IMR-90 (cell line): Measurements from ENCODE around the gene MKNK2. TPM values are rescaled to one million over a fixed set of nuclear protein-coding genes. Genes with fewer than 3 reads are reported as not detected.

Experiments
- ATAC-seq: fragments of 200-7000 bp; cut with Tn5 transposase; 2 replicates; pipeline ENCODE4 v1.9.1; 2020; ENCODE audit warnings: low read depth, mild to moderate bottlenecking, moderate library complexity
- BruUV-seq: library from RNA; stranded (reverse); fragments of 400-500 nt; replicated peaks from 2 replicates; lab custom pipeline; 2021; lab: Mats Ljungman, UMichigan
- CTCF ChIA-PET: fragments of 300-600 bp; formaldehyde crosslinking; extraction: SDS; loops from one replicate; lab custom pipeline; 2021; ENCODE audit warnings: antibody characterized with exemption; lab: Yijun Ruan, JAX
- POLR2A ChIA-PET: fragments of 300-600 bp; sonication (Branson Sonifier 250); formaldehyde crosslinking; loops from one replicate; lab custom pipeline; 2022; ENCODE audit warnings: antibody characterized with exemption; ENCODE audit not compliant: unreplicated experiment; lab: Charles Lee
- DNase-seq: peaks from one replicate; pipeline ENCODE4 v3.0.0; 2013
- H2AFZ ChIP-seq: replicated peaks from 2 replicates; pipeline ENCODE3; 2013; ENCODE audit warnings: low read length, mild to moderate bottlenecking; ENCODE audit not compliant: poor library complexity
- H2AK5ac ChIP-seq: 2 replicates; pipeline ENCODE4 v1.6.1; 2013; ENCODE audit warnings: low read depth, low read length, inconsistent platforms
- H2AK9ac ChIP-seq: replicated peaks from 2 replicates; pipeline ENCODE3; 2013; ENCODE audit warnings: mild to moderate bottlenecking, low read depth, low read length, moderate library complexity; ENCODE audit not compliant: poor library complexity
- H2BK120ac ChIP-seq: 2 replicates; pipeline ENCODE4 v1.6.1; 2013; ENCODE audit warnings: low read depth, low read length, inconsistent platforms
- H2BK15ac ChIP-seq: 3 replicates; pipeline ENCODE4 v1.6.1; 2013; ENCODE audit warnings: low read depth, low read length, inconsistent platforms
- H2BK20ac ChIP-seq: 2 replicates; pipeline ENCODE4 v1.6.1; 2013; ENCODE audit warnings: low read depth, mild to moderate bottlenecking, inconsistent platforms, low read length, moderate library complexity
- H2BK5ac ChIP-seq: 2 replicates; pipeline ENCODE4 v1.6.1; 2013; ENCODE audit warnings: mild to moderate bottlenecking, low read depth, low read length, inconsistent platforms; ENCODE audit not compliant: poor library complexity, severe bottlenecking
- H3K14ac ChIP-seq: replicated peaks from 2 replicates; pipeline ENCODE4 v1.6.1; 2013; ENCODE audit warnings: low read depth, low read length, inconsistent platforms
- H3K18ac ChIP-seq: 2 replicates; pipeline ENCODE4 v1.6.1; 2013; ENCODE audit warnings: low read depth, low read length, control low read depth
- H3K23ac ChIP-seq: 2 replicates; pipeline ENCODE4 v1.6.1; 2013; ENCODE audit warnings: low read depth, low read length, inconsistent platforms
- H3K27ac ChIP-seq: 2 replicates; pipeline ENCODE4 v1.5.1; 2013; ENCODE audit warnings: mild to moderate bottlenecking, control low read depth, low read length; ENCODE audit not compliant: insufficient read depth
- H3K27me3 ChIP-seq: 2 replicates; pipeline ENCODE4 v1.6.1; 2013; ENCODE audit warnings: low read length; ENCODE audit not compliant: control insufficient read depth, insufficient read depth
- H3K36me3 ChIP-seq: 2 replicates; pipeline ENCODE4 v1.6.1; 2013; ENCODE audit warnings: low read length, mixed read lengths; ENCODE audit not compliant: control insufficient read depth, insufficient read depth
- H3K4ac ChIP-seq: 2 replicates; pipeline ENCODE4 v1.6.1; 2013; ENCODE audit warnings: low read depth, low read length, inconsistent platforms
- H3K4me1 ChIP-seq: 2 replicates; pipeline ENCODE4 v1.6.1; 2013; ENCODE audit warnings: low read length, mixed read lengths; ENCODE audit not compliant: control insufficient read depth, insufficient read depth
- H3K4me2 ChIP-seq: 2 replicates; pipeline ENCODE4 v1.6.1; 2013; ENCODE audit warnings: low read depth, mild to moderate bottlenecking, control low read depth, low read length, moderate library complexity
- H3K4me3 ChIP-seq: 2 replicates; pipeline ENCODE4 v1.5.1; 2013; ENCODE audit warnings: low read depth, mild to moderate bottlenecking, control low read depth, low read length, moderate library complexity; ENCODE audit not compliant: insufficient read depth
- H3K56ac ChIP-seq: 2 replicates; pipeline ENCODE4 v1.6.1; 2013; ENCODE audit warnings: low read length, inconsistent platforms; ENCODE audit not compliant: insufficient read depth; ENCODE audit errors: extremely low read depth
- H3K79me1 ChIP-seq, 2 experiments: 2 replicates each; pipeline ENCODE4 v1.6.1; 2013; ENCODE audit warnings: low read length in 2 of 2, inconsistent platforms in 1 of 2, low read depth in 1 of 2
- H3K9ac ChIP-seq: 2 replicates; pipeline ENCODE4 v1.6.1; 2013; ENCODE audit warnings: low read depth, low read length, control low read depth
- H3K9me1 ChIP-seq: 2 replicates; pipeline ENCODE4 v1.6.1; 2013; ENCODE audit warnings: low read length, inconsistent platforms; ENCODE audit not compliant: insufficient read depth
- H3K9me3 ChIP-seq: 2 replicates; pipeline ENCODE4 v1.6.1; 2013; ENCODE audit warnings: low read length; ENCODE audit not compliant: control insufficient read depth, insufficient read depth
- H4K20me1 ChIP-seq: 2 replicates; pipeline ENCODE4 v1.6.1; 2013; ENCODE audit warnings: low read length, inconsistent platforms; ENCODE audit not compliant: insufficient read depth
- H4K5ac ChIP-seq: 2 replicates; pipeline ENCODE4 v1.6.1; 2013; ENCODE audit warnings: mild to moderate bottlenecking, low read depth, low read length, control low read depth
- H4K8ac ChIP-seq, 2 experiments: 2 replicates each; pipeline ENCODE4 v1.6.1; 2013; ENCODE audit warnings: low read depth in 2 of 2, low read length in 2 of 2, control low read depth in 1 of 2, inconsistent platforms in 1 of 2
- H4K91ac ChIP-seq: 2 replicates; pipeline ENCODE4 v1.6.1; 2013; ENCODE audit warnings: low read depth, low read length, inconsistent platforms; ENCODE audit not compliant: insufficient read depth
- BHLHE40 ChIP-seq: fragments of 150-350 bp; IDR thresholded peaks from 2 replicates; pipeline ENCODE4 v1.6.1; 2016; ENCODE audit warnings: mild to moderate bottlenecking, low read depth, low read length
- CHD1 ChIP-seq: IDR thresholded peaks from 2 replicates; pipeline ENCODE4 v1.6.1; 2012; ENCODE audit warnings: low read depth, low read length, improper control_type of control experiment
- FOS ChIP-seq: fragments of 150-350 bp; IDR thresholded peaks from 2 replicates; pipeline ENCODE4 v1.6.1; 2016; ENCODE audit warnings: low read depth, low read length
- MAFK ChIP-seq: IDR thresholded peaks from 2 replicates; pipeline ENCODE4 v1.6.1; 2012; ENCODE audit warnings: low read depth, low read length, improper control_type of control experiment
- MAZ ChIP-seq: IDR thresholded peaks from 2 replicates; pipeline ENCODE4 v1.6.1; 2012; ENCODE audit warnings: low read depth, mild to moderate bottlenecking, low read length, improper control_type of control experiment, moderate library complexity, borderline replicate concordance
- MXI1 ChIP-seq: IDR thresholded peaks from 2 replicates; pipeline ENCODE4 v1.6.1; 2012; ENCODE audit warnings: low read depth, mild to moderate bottlenecking, low read length, moderate library complexity, borderline replicate concordance
- NFE2L2 ChIP-seq: fragments of 150-350 bp; IDR thresholded peaks from 2 replicates; pipeline ENCODE4 v1.6.1; 2016; ENCODE audit warnings: low read depth, mild to moderate bottlenecking, low read length
- RAD21 ChIP-seq: IDR thresholded peaks from 2 replicates; pipeline ENCODE4 v1.6.1; 2012; ENCODE audit warnings: low read length, improper control_type of control experiment
- RCOR1 ChIP-seq: IDR thresholded peaks from 2 replicates; pipeline ENCODE4 v1.6.1; 2012; ENCODE audit warnings: mild to moderate bottlenecking, low read length, improper control_type of control experiment; ENCODE audit not compliant: insufficient replicate concordance
- RFX5 ChIP-seq: IDR thresholded peaks from 2 replicates; pipeline ENCODE4 v1.8.0; 2012; ENCODE audit warnings: low read depth, mild to moderate bottlenecking, low read length, moderate library complexity
- SMC3 ChIP-seq: fragments of 150-350 bp; IDR thresholded peaks from 2 replicates; pipeline ENCODE4 v1.6.1; 2016; ENCODE audit warnings: low read depth, mild to moderate bottlenecking, antibody characterized with exemption, low read length, moderate library complexity
- WGBS, 2 experiments: methylation state at CpG; one replicate each; pipeline versions ENCODE4 v1.1.5 to v1.1.7; 2013; ENCODE audit warnings: missing lambda C conversion rate in 2 of 2; ENCODE audit not compliant: insufficient read length in 1 of 2; ENCODE audit errors: extremely low coverage in 2 of 2; 5-methylcytosine and 5-hydroxymethylcytosine counted together
- dilution Hi-C: fragments of 300-500 bp; cut with HindIII; formaldehyde crosslinking; loops from one replicate; pipeline ENCODE4 v1.14.3; 2018; ENCODE audit warnings: low sequenced_read_pairs; ENCODE audit not compliant: unreplicated experiment
- in situ Hi-C: fragments of 300-500 bp; cut with MboI; formaldehyde crosslinking; loops from 3 replicates; pipeline ENCODE4 v1.14.3; 2019; ENCODE audit warnings: low sequenced_read_pairs, inconsistent platforms, mixed read lengths
- intact Hi-C: fragments of 100-400 bp; cut with micrococcal nuclease; formaldehyde crosslinking; loops from 2 replicates; pipeline ENCODE4 v1.10.0; 2022
- polyA plus RNA-seq, 3 experiments: library from polyadenylated mRNA; depleted of rRNA; stranded (reverse); fragments of >200 nt; gene quantifications; 2 replicates each; pipeline ENCODE4 v1.2.3, GENCODE V29; 2012; ENCODE audit warnings: low replicate concordance in 1 of 3
- total RNA-seq: library from RNA; depleted of rRNA; stranded (reverse); fragments of >200 nt; gene quantifications from 2 replicates; pipeline ENCODE4 v1.2.3, GENCODE V29; 2012
- TF ChIP-seq, protein P1 (sequence below): fragments of 150-350 bp; IDR thresholded peaks from 2 replicates; pipeline ENCODE4 v1.6.1; 2017; ENCODE audit warnings: mild to moderate bottlenecking, antibody characterized with exemption, low read length, low read depth
- TF ChIP-seq, protein P2 (sequence below): conservative IDR thresholded peaks from 2 replicates; pipeline ENCODE4 v1.5.1; 2012; ENCODE audit warnings: mild to moderate bottlenecking, low read depth, low read length, improper control_type of control experiment
- TF ChIP-seq, protein P3 (sequence below): fragments of 150-350 bp; IDR thresholded peaks from 2 replicates; pipeline ENCODE4 v1.6.1; 2016; ENCODE audit warnings: low read depth, mild to moderate bottlenecking, low read length, moderate library complexity, borderline replicate concordance

MKNK2 gene
- total and polyA plus RNA-seq, 2 of the 4 experiments (the other 2 are of a cell fraction): 21.9 to 31.8 TPM

DNA sequence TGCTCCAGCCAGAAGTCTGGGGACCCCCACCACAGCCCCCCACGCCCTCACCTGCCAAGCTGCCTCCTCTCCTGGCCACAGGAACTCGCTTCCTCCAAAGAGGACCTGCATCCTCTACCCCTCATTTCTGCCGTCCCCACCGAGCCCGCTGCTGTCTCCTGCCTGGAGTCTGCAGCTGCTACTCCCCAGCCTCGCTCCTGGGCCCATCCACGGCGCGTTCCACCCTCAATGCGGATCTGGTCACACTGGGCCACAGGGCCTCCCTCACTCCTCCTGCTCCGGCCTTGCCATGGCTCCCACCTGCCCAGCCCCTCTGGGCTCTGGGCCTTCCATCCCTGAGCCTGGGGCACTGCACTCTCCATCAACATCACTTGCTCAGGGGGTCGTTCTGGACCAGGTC, 39.9 kb downstream of the MKNK2 start:
- ChIA-PET CTCF (no interaction called here), POLR2A (no interaction called here)
- 100% methylated on average over 2 of the region's 12 CpGs; no CpG with 5 or more reads in 1 of the 2 experiments for WGBS, 2 experiments

More for the DNA sequence above, 39.9 kb downstream of the MKNK2 start:
- H3K23ac ChIP-seq: no peak overlapping the region
- no peak overlapping the region for H2BK120ac ChIP-seq
- H3K9me1 ChIP-seq: no peaks in the 10 kb centered on the region
- H3K79me1 ChIP-seq: peaks cover 10 to 71% of the 10 kb centered on the region in 2 experiments; a peak in 3 of 4 replicates
- H2BK5ac ChIP-seq: no peak overlapping the region
- H3K9me3 ChIP-seq: no peaks in the 10 kb centered on the region
- H2AK5ac ChIP-seq: no peak overlapping the region
- H3K4me2 ChIP-seq: no peak overlapping the region
- H4K8ac ChIP-seq: no peak overlapping the region
- no peak overlapping the region for H3K14ac ChIP-seq
- in situ Hi-C loops: no loop called here
- H3K9ac ChIP-seq: no peak overlapping the region
- peaks cover 11% of the 10 kb centered on the region for H3K4me1 ChIP-seq
- H3K4me3 ChIP-seq: no peak overlapping the region
- H4K91ac ChIP-seq: no peak overlapping the region
- DNase-seq (no peak), ATAC-seq (no peak)
- no peak overlapping the region for H3K18ac ChIP-seq
- TF ChIP-seq FOS: no peak
- no peak for TF ChIP-seq RAD21
- TF ChIP-seq SMC3: no peak
- no peak for TF ChIP-seq MXI1
- no peak for TF ChIP-seq MAFK
- TF ChIP-seq MAZ: no peak
- no peak for TF ChIP-seq RFX5
- no peak for TF ChIP-seq RCOR1
- TF ChIP-seq, protein P1, sequence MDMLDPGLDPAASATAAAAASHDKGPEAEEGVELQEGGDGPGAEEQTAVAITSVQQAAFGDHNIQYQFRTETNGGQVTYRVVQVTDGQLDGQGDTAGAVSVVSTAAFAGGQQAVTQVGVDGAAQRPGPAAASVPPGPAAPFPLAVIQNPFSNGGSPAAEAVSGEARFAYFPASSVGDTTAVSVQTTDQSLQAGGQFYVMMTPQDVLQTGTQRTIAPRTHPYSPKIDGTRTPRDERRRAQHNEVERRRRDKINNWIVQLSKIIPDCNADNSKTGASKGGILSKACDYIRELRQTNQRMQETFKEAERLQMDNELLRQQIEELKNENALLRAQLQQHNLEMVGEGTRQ: no peak
- no peak for TF ChIP-seq CHD1
- TF ChIP-seq, protein P2, sequence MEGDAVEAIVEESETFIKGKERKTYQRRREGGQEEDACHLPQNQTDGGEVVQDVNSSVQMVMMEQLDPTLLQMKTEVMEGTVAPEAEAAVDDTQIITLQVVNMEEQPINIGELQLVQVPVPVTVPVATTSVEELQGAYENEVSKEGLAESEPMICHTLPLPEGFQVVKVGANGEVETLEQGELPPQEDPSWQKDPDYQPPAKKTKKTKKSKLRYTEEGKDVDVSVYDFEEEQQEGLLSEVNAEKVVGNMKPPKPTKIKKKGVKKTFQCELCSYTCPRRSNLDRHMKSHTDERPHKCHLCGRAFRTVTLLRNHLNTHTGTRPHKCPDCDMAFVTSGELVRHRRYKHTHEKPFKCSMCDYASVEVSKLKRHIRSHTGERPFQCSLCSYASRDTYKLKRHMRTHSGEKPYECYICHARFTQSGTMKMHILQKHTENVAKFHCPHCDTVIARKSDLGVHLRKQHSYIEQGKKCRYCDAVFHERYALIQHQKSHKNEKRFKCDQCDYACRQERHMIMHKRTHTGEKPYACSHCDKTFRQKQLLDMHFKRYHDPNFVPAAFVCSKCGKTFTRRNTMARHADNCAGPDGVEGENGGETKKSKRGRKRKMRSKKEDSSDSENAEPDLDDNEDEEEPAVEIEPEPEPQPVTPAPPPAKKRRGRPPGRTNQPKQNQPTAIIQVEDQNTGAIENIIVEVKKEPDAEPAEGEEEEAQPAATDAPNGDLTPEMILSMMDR: no peak
- no peak for TF ChIP-seq NFE2L2
- no peak for TF ChIP-seq BHLHE40
- TF ChIP-seq, protein P3, sequence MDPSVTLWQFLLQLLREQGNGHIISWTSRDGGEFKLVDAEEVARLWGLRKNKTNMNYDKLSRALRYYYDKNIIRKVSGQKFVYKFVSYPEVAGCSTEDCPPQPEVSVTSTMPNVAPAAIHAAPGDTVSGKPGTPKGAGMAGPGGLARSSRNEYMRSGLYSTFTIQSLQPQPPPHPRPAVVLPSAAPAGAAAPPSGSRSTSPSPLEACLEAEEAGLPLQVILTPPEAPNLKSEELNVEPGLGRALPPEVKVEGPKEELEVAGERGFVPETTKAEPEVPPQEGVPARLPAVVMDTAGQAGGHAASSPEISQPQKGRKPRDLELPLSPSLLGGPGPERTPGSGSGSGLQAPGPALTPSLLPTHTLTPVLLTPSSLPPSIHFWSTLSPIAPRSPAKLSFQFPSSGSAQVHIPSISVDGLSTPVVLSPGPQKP: no peak
- BruUV-seq: no TSS peak
- no peak overlapping the region for H2BK20ac ChIP-seq
- H4K5ac ChIP-seq: no peak overlapping the region
- H3K27ac ChIP-seq: no peak overlapping the region
- H3K56ac ChIP-seq: no peak overlapping the region
- peaks cover 7% of the 10 kb centered on the region for H3K36me3 ChIP-seq
- peaks cover 20% of the 10 kb centered on the region for H4K20me1 ChIP-seq
- no peaks in the 10 kb centered on the region for H3K27me3 ChIP-seq
- dilution Hi-C loops: no loop called here
- no peak overlapping the region for H2AFZ ChIP-seq
- no peak overlapping the region for H3K4ac ChIP-seq
- intact Hi-C loops: no loop called here
- H2AK9ac ChIP-seq: peak overlapping the region; percentile 31
- no peak overlapping the region for H2BK15ac ChIP-seq
